ENCODE measurements around the gene ANOS1.

GRCh38 chrX:8520791-8521190 is 211.1 kb downstream of the ANOS1 start:
- TF ChIP-seq, protein P1, sequence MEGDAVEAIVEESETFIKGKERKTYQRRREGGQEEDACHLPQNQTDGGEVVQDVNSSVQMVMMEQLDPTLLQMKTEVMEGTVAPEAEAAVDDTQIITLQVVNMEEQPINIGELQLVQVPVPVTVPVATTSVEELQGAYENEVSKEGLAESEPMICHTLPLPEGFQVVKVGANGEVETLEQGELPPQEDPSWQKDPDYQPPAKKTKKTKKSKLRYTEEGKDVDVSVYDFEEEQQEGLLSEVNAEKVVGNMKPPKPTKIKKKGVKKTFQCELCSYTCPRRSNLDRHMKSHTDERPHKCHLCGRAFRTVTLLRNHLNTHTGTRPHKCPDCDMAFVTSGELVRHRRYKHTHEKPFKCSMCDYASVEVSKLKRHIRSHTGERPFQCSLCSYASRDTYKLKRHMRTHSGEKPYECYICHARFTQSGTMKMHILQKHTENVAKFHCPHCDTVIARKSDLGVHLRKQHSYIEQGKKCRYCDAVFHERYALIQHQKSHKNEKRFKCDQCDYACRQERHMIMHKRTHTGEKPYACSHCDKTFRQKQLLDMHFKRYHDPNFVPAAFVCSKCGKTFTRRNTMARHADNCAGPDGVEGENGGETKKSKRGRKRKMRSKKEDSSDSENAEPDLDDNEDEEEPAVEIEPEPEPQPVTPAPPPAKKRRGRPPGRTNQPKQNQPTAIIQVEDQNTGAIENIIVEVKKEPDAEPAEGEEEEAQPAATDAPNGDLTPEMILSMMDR (IDR thresholded peaks at IDR 0.05), result no peak
- TF ChIP-seq POLR2A (IDR thresholded peaks at IDR 0.05) (no peak), POLR2AphosphoS5 (IDR thresholded peaks at IDR 0.05) (no peak)
